H1 (cell line): ENCODE data around the gene SLC25A47. TPM values are rescaled to one million over a fixed set of nuclear protein-coding genes. Genes with fewer than 3 reads are reported as not detected.

Experiments used
- CHD7 ChIP-seq: fragments of 300-600 bp; sonication (generic); IDR thresholded peaks from 2 replicates; pipeline ENCODE4 v1.7.1; 2012; ENCODE audit warnings: low read length, moderate library complexity, mild to moderate bottlenecking, inconsistent platforms; ENCODE audit not compliant: insufficient replicate concordance
- RBBP5 ChIP-seq: IDR thresholded peaks from 2 replicates; pipeline ENCODE4 v1.7.1; 2012; ENCODE audit warnings: low read depth, mild to moderate bottlenecking, inconsistent platforms, low read length, moderate library complexity, borderline replicate concordance
- SIRT6 ChIP-seq: IDR thresholded peaks from one replicate; pipeline ENCODE4 v1.7.1; 2012; ENCODE audit warnings: low read length, inconsistent platforms
- TAF1 ChIP-seq: IDR thresholded peaks from 2 replicates; pipeline ENCODE4 v1.6.1; 2011; ENCODE audit warnings: mild to moderate bottlenecking, low read depth, low read length
- polyA plus RNA-seq, 7 experiments: library from polyadenylated mRNA; depleted of rRNA in 3 of 7; stranded (reverse) in 5 of 7; unstranded in 2 of 7; fragments of >200 nt in 5 of 7; fragments of 200-250 nt in 2 of 7; gene quantifications; 1 replicate in 5 of 7; 2 replicates in 1 of 7; 4 replicates in 1 of 7; pipeline versions ENCODE4 v1.2.1 to v1.2.3, GENCODE V29; 2011 to 2013; ENCODE audit warnings: missing spikeins in 2 of 7, mixed read lengths in 2 of 7
- total RNA-seq: library from RNA; stranded (reverse); fragmentation: NEBNext Ultra II Directional; extraction: Animal tissue kit (Norgen Biotek cat#: 25700); gene quantifications from 2 replicates; pipeline ENCODE4 v1.2.1, GENCODE V29; 2021

SLC25A47 gene
- total and polyA plus RNA-seq, 2 of the 8 experiments (the other 6 are each of a cell fraction or from before 2014, with no cell fraction given), result not detected

GRCh38 chr14:100333827-100334226 lies 10.7 kb downstream of the SLC25A47 start (continued):
- TF ChIP-seq TAF1 (no peak), CHD7 (no peak), RBBP5 (no peak), SIRT6 (no peak)
